HEK293 (cell line): ENCODE results near the gene ARL14EP.

Source experiments
- CTCF ChIA-PET: fragments of 350-600 bp; formaldehyde crosslinking; extraction: SDS; loops from one replicate; lab custom pipeline; 2021; ENCODE audit warnings: antibody characterized with exemption; lab: Yijun Ruan, JAX
- POLR2A ChIA-PET: fragments of 300-600 bp; formaldehyde crosslinking; extraction: SDS; loops from one replicate; lab custom pipeline; 2020; ENCODE audit warnings: antibody characterized with exemption, inconsistent platforms; lab: Yijun Ruan, JAX
- H3K27ac ChIP-seq: fragments of 200-500 bp; sonication (Bioruptor generic); 2 replicates; pipeline ENCODE4 v1.5.1; 2014; ENCODE audit warnings: low read depth, low read length, control low read depth, inconsistent platforms; ENCODE audit errors: extremely low read depth
- H3K36me3 ChIP-seq, 2 experiments: fragments of 200-500 bp in 1 of 2; sonication (Bioruptor generic) in 1 of 2; 1 replicate in 1 of 2; 2 replicates in 1 of 2; pipeline ENCODE4 v1.5.1; 2014 to 2017; ENCODE audit warnings: inconsistent platforms in 2 of 2, low read length in 2 of 2; ENCODE audit not compliant: control insufficient read depth in 2 of 2, insufficient read depth in 1 of 2
- H3K4me1 ChIP-seq: fragments of 200-500 bp; sonication (Bioruptor generic); 2 replicates; pipeline ENCODE4 v1.5.1; 2014; ENCODE audit warnings: mild to moderate bottlenecking, low read length, inconsistent platforms; ENCODE audit not compliant: control insufficient read depth, insufficient read depth
- H3K4me3 ChIP-seq: 2 replicates; pipeline ENCODE4 v1.5.1; 2011; ENCODE audit warnings: low read depth, mild to moderate bottlenecking, control low read depth, low read length, moderate library complexity
- H3K9me3 ChIP-seq: fragments of 200-500 bp; sonication (Bioruptor generic); 2 replicates; pipeline ENCODE4 v1.5.1; 2014; ENCODE audit warnings: low read depth, low read length, inconsistent platforms; ENCODE audit not compliant: control insufficient read depth, insufficient read depth
- GFI1B ChIP-seq: fragments of 450-650 bp; formaldehyde crosslinking; IDR thresholded peaks from 2 replicates; pipeline ENCODE4 v1.5.1; 2016; ENCODE audit warnings: missing biosample characterization, missing genetic modification characterization
- GLI4 ChIP-seq: fragments of 450-650 bp; formaldehyde crosslinking; IDR thresholded peaks from 2 replicates; pipeline ENCODE4 v1.5.1; 2016; ENCODE audit warnings: missing biosample characterization, missing genetic modification characterization
- KLF16 ChIP-seq: fragments of 450-650 bp; formaldehyde crosslinking; IDR thresholded peaks from 2 replicates; pipeline ENCODE4 v1.5.1; 2017; ENCODE audit warnings: missing biosample characterization, missing genetic modification characterization
- KLF8 ChIP-seq: fragments of 450-650 bp; formaldehyde crosslinking; IDR thresholded peaks from 2 replicates; pipeline ENCODE4 v1.5.1; 2016; ENCODE audit warnings: missing biosample characterization, missing genetic modification characterization
- ZBTB1 ChIP-seq: fragments of 450-650 bp; formaldehyde crosslinking; IDR thresholded peaks from 2 replicates; pipeline ENCODE4 v1.5.1; 2016; ENCODE audit warnings: missing biosample characterization, missing genetic modification characterization
- ZFP37 ChIP-seq: fragments of 450-650 bp; formaldehyde crosslinking; IDR thresholded peaks from 2 replicates; pipeline ENCODE4 v1.5.1; 2016; ENCODE audit warnings: missing biosample characterization, missing genetic modification characterization
- ZNF121 ChIP-seq: fragments of 450-650 bp; formaldehyde crosslinking; IDR thresholded peaks from 2 replicates; pipeline ENCODE4 v1.5.1; 2016; ENCODE audit warnings: missing biosample characterization, missing genetic modification characterization
- ZNF202 ChIP-seq: fragments of 450-650 bp; formaldehyde crosslinking; IDR thresholded peaks from 2 replicates; pipeline ENCODE4 v1.5.1; 2016; ENCODE audit warnings: missing biosample characterization, missing genetic modification characterization, borderline replicate concordance
- ZNF302 ChIP-seq: fragments of 450-650 bp; formaldehyde crosslinking; IDR thresholded peaks from 2 replicates; pipeline ENCODE4 v1.5.1; 2016; ENCODE audit warnings: missing biosample characterization, missing genetic modification characterization, low read depth
- ZNF335 ChIP-seq: fragments of 450-650 bp; formaldehyde crosslinking; conservative IDR thresholded peaks from 2 replicates; pipeline ENCODE4 v1.5.1; 2016; ENCODE audit warnings: missing biosample characterization, missing genetic modification characterization
- ZNF341 ChIP-seq: fragments of 450-650 bp; formaldehyde crosslinking; IDR thresholded peaks from 2 replicates; pipeline ENCODE4; 2016; ENCODE audit warnings: low read depth, missing biosample characterization, missing genetic modification characterization
- ZNF514 ChIP-seq: fragments of 450-650 bp; formaldehyde crosslinking; IDR thresholded peaks from 2 replicates; pipeline ENCODE4 v1.5.1; 2016; ENCODE audit warnings: missing biosample characterization, missing genetic modification characterization
- ZNF596 ChIP-seq: fragments of 450-650 bp; IDR thresholded peaks from 2 replicates; pipeline ENCODE4 v1.5.0; 2018; ENCODE audit warnings: missing biosample characterization, mild to moderate bottlenecking, missing genetic modification characterization, moderate library complexity
- ZNF654 ChIP-seq: fragments of 450-650 bp; formaldehyde crosslinking; IDR thresholded peaks from 2 replicates; pipeline ENCODE4 v1.5.1; 2016; ENCODE audit warnings: low read depth, missing biosample characterization, missing genetic modification characterization
- ZSCAN16 ChIP-seq: fragments of 450-650 bp; formaldehyde crosslinking; IDR thresholded peaks from 2 replicates; pipeline ENCODE4 v1.5.1; 2016; ENCODE audit warnings: missing biosample characterization, missing genetic modification characterization
- TF ChIP-seq, protein P1 (sequence below): fragments of 450-650 bp; formaldehyde crosslinking; IDR thresholded peaks from 2 replicates; pipeline ENCODE4 v1.5.1; 2016; ENCODE audit warnings: missing biosample characterization, missing genetic modification characterization
- TF ChIP-seq, protein P2 (sequence below): fragments of 450-650 bp; formaldehyde crosslinking; IDR thresholded peaks from 2 replicates; pipeline ENCODE4 v1.5.1; 2016; ENCODE audit warnings: missing biosample characterization, missing genetic modification characterization
- TF ChIP-seq, protein P3 (sequence below): fragments of 450-650 bp; formaldehyde crosslinking; optimal IDR thresholded peaks from 2 replicates; pipeline ENCODE3; 2016; ENCODE audit warnings: missing biosample characterization, mild to moderate bottlenecking, missing genetic modification characterization
- TF ChIP-seq, protein P4 (sequence below): fragments of 450-650 bp; formaldehyde crosslinking; IDR thresholded peaks from 2 replicates; pipeline ENCODE4 v1.5.1; 2016; ENCODE audit warnings: missing biosample characterization, missing genetic modification characterization

The ARL14EP gene

DNA sequence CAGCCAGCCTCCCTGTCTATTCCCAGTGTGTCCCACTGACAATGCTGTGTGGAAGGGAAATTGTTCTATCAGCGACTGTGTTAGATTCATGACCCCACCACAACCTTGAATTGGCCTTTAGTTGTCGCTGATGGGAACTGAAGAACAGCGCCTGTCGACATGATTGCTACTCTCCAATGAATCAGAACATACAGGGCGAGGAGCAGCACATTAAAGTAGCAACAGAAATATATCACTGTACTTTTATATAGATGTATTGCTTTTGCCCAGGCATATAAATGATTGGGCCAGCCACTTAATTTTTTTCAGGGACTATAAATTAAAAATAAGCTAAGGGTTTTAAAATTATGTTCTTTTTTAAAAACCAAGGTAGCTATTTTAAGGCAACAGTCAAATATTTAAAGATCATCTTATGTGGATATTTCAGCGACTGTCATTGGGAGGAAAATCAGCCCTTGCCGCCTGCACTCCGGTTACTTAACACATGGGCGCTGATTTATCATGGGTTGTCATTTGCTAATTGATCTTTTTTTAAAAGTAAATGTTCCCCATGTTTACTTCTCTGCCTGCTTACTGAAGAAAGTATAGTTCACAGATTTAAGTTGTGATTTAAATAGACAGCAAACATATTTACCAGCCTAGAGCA lies 42.1 kb downstream of the ARL14EP start:
- H3K9me3 ChIP-seq = no peaks in the 10 kb centered on the region
- no peak overlapping the region for H3K27ac ChIP-seq
- H3K4me3 ChIP-seq = no peak overlapping the region
- no peaks in the 10 kb centered on the region for H3K36me3 ChIP-seq
- no peaks in the 10 kb centered on the region for H3K4me1 ChIP-seq
- no peak for TF ChIP-seq KLF8 (tag by site-specific recombination)
- ChIA-PET POLR2A (interaction anchor here (1.4 kb wide), 1 partner anchor 42 kb away, joined by 5 read pairs; the partner anchor contains the start of gene ARL14EP), CTCF (interaction anchor here (1.0 kb wide), 1 partner anchor 491 kb away, joined by 4 read pairs; no protein-coding TSS in a partner anchor)

DNA sequence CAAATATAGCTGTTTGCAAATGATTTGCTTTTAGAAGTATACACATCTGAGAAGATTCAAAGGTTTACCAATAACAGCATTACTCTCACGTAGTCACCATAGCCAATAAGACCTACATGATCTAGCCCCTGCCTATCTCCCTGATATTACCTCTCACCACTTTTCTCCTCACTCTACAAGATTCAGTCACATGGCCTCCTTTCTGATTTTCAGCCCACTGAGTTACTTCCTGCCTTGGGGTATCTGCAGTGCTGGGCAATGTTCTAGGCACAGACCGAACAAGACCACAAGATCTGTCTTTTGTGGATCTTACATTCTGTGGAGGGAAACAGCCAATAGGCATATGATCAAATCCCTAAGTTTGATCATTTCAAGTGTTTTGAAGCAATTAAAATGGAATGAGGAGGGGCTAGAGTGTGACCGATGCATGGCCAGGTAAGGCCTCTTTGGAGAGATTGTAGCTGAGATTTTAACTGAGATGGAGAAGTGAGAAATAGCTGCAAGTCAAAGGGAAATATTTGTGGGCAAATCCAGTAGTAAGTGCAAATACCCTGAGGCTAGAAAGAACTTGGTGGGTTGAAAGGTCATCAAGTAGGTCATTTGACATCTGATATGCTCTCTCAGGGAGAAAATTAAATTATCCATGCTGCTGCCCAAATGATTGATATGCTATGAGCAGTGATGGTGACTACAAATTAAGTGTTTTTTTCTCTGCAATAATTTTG lies 43.1 kb downstream of the ARL14EP start:
- CTCF ChIA-PET = no interaction called here
- no peaks in the 10 kb centered on the region for H3K9me3 ChIP-seq
- TF ChIP-seq ZNF514 (tag by site-specific recombination) = no peak
- TF ChIP-seq ZBTB1 = no peak
- no peak for TF ChIP-seq ZNF596
- no peak for TF ChIP-seq ZFP37 (tag by site-specific recombination)
- no peak for TF ChIP-seq ZNF341 (tag by site-specific recombination)
- no peak for TF ChIP-seq ZNF654 (tag by site-specific recombination)
- TF ChIP-seq, protein P1, sequence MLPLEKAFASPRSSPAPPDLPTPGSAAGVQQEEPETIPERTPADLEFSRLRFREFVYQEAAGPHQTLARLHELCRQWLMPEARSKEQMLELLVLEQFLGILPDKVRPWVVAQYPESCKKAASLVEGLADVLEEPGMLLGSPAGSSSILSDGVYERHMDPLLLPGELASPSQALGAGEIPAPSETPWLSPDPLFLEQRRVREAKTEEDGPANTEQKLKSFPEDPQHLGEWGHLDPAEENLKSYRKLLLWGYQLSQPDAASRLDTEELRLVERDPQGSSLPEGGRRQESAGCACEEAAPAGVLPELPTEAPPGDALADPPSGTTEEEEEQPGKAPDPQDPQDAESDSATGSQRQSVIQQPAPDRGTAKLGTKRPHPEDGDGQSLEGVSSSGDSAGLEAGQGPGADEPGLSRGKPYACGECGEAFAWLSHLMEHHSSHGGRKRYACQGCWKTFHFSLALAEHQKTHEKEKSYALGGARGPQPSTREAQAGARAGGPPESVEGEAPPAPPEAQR = no peak
- TF ChIP-seq ZSCAN16 (tag by site-specific recombination) = no peak
- no peak for TF ChIP-seq KLF16
- TF ChIP-seq ZNF302 (tag by site-specific recombination) = no peak
- TF ChIP-seq, protein P2, sequence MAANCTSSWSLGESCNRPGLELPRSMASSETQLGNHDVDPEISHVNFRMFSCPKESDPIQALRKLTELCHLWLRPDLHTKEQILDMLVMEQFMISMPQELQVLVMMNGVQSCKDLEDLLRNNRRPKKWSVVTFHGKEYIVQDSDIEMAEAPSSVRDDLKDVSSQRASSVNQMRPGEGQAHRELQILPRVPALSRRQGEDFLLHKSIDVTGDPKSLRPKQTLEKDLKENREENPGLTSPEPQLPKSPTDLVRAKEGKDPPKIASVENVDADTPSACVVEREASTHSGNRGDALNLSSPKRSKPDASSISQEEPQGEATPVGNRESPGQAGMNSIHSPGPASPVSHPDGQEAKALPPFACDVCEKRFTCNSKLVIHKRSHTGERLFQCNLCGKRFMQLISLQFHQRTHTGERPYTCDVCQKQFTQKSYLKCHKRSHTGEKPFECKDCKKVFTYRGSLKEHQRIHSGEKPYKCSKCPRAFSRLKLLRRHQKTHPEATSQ (tag by site-specific recombination) = no peak
- no peak for TF ChIP-seq ZNF335 (tag by site-specific recombination)
- TF ChIP-seq, protein P3, sequence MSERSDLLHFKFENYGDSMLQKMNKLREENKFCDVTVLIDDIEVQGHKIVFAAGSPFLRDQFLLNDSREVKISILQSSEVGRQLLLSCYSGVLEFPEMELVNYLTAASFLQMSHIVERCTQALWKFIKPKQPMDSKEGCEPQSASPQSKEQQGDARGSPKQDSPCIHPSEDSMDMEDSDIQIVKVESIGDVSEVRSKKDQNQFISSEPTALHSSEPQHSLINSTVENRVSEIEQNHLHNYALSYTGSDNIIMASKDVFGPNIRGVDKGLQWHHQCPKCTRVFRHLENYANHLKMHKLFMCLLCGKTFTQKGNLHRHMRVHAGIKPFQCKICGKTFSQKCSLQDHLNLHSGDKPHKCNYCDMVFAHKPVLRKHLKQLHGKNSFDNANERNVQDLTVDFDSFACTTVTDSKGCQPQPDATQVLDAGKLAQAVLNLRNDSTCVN (tag by site-specific recombination) = no peak
- TF ChIP-seq, all 188 proteins: peak for 0
- Histone ChIP-seq H3K4me3 (no peak overlapping the region), H3K36me3 (no peaks in the 10 kb centered on the region), H3K4me1 (no peaks in the 10 kb centered on the region), H3K27ac (no peak overlapping the region)
- POLR2A ChIA-PET = interaction anchor here (1.4 kb wide), 1 partner anchor 43 kb away, joined by 5 read pairs; the partner anchor contains the start of gene ARL14EP

DNA sequence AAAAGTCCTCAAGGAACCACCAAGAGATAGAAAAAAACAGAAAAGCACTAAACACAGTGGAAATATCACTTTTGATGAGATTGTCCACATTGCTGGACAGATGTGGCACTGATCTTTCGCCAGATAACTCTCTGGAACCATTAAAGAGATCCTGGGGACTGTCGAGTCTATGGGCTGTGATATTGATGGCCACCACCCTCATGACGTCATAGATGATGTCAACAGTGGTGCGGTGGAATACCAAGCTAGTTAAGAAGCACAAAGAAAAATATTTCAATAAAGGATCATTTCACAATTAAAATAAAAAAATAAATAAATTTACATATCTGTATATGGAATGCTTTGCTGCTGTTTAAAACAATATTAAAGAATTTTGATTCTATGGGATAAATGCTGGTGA lies 45.5 kb downstream of the ARL14EP start:
- Histone ChIP-seq H3K4me1 (no peaks in the 10 kb centered on the region), H3K9me3 (no peaks in the 10 kb centered on the region), H3K36me3 (no peaks in the 10 kb centered on the region), H3K4me3 (no peak overlapping the region), H3K27ac (no peak overlapping the region)
- ChIA-PET CTCF (no interaction called here), POLR2A (no interaction called here)
- TF ChIP-seq ZNF121 (tag by site-specific recombination) (no peak), GFI1B (tag by site-specific recombination) (no peak), ZNF202 (tag by site-specific recombination) (no peak), GLI4 (no peak)
- TF ChIP-seq, protein P4, sequence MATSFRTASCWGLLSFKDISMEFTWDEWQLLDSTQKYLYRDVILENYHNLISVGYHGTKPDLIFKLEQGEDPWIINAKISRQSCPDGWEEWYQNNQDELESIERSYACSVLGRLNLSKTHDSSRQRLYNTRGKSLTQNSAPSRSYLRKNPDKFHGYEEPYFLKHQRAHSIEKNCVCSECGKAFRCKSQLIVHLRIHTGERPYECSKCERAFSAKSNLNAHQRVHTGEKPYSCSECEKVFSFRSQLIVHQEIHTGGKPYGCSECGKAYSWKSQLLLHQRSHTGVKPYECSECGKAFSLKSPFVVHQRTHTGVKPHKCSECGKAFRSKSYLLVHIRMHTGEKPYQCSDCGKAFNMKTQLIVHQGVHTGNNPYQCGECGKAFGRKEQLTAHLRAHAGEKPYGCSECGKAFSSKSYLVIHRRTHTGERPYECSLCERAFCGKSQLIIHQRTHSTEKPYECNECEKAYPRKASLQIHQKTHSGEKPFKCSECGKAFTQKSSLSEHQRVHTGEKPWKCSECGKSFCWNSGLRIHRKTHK (tag by site-specific recombination) = no peak
